ENCODE results near the gene GPR161. TPM values are rescaled to one million over a fixed set of nuclear protein-coding genes. Genes with fewer than 3 reads are reported as not detected.
A peak's percentile ranks its signal among the peaks of the same experiment; 100 is the strongest.

Gene GPR161
- total RNA-seq, 1 donor from 2014 or later = 36.8 TPM

- H3K36me3 Mint-ChIP-seq (ENCODE audit: unreplicated experiment) = peaks cover 33% of the 10 kb centered on the region
- no peaks in the 10 kb centered on the region for H3K27me3 Mint-ChIP-seq (ENCODE audit: unreplicated experiment)
- DNase-seq (ENCODE audit: extremely low spot score, unreplicated experiment) = peak; percentile 73
- no peaks in the 10 kb centered on the region for H3K9me3 Mint-ChIP-seq (ENCODE audit: unreplicated experiment)
- H3K4me1 Mint-ChIP-seq (ENCODE audit: unreplicated experiment) = peaks cover 10% of the 10 kb centered on the region
- no peak overlapping the region for H3K27ac Mint-ChIP-seq (ENCODE audit: unreplicated experiment)
- no peak for TF ChIP-seq CTCF (IDR thresholded peaks at IDR 0.05)
- H3K4me3 Mint-ChIP-seq (ENCODE audit: unreplicated experiment) = no peak overlapping the region
Measured at GRCh38 chr1:168091720-168092550, 44.8 kb downstream of the GPR161 start.

- H3K27ac Mint-ChIP-seq (ENCODE audit: unreplicated experiment) = no peak overlapping the region
- H3K27me3 Mint-ChIP-seq (ENCODE audit: unreplicated experiment) = no peaks in the 10 kb centered on the region
- peak; percentile 75 for DNase-seq (ENCODE audit: extremely low spot score, unreplicated experiment)
- H3K36me3 Mint-ChIP-seq (ENCODE audit: unreplicated experiment) = peaks cover 37% of the 10 kb centered on the region
- TF ChIP-seq CTCF (IDR thresholded peaks at IDR 0.05) = no peak
- H3K9me3 Mint-ChIP-seq (ENCODE audit: unreplicated experiment) = no peaks in the 10 kb centered on the region
- peaks cover 10% of the 10 kb centered on the region for H3K4me1 Mint-ChIP-seq (ENCODE audit: unreplicated experiment)
- no peak overlapping the region for H3K4me3 Mint-ChIP-seq (ENCODE audit: unreplicated experiment)
Measured at GRCh38 chr1:168091063-168091462, 45.7 kb downstream of the GPR161 start.

GRCh38 chr1:168090395-168090794 lies 46.3 kb downstream of the GPR161 start:
- peak; percentile 70 for DNase-seq (ENCODE audit: extremely low spot score, unreplicated experiment)
- Mint-ChIP-seq H3K36me3 (ENCODE audit: unreplicated experiment) (peaks cover 37% of the 10 kb centered on the region), H3K27ac (ENCODE audit: unreplicated experiment) (no peak overlapping the region), H3K9me3 (ENCODE audit: unreplicated experiment) (no peaks in the 10 kb centered on the region), H3K27me3 (ENCODE audit: unreplicated experiment) (no peaks in the 10 kb centered on the region), H3K4me3 (ENCODE audit: unreplicated experiment) (no peak overlapping the region), H3K4me1 (ENCODE audit: unreplicated experiment) (peaks cover 10% of the 10 kb centered on the region)
- TF ChIP-seq CTCF (IDR thresholded peaks at IDR 0.05) = no peak

GRCh38 chr1:168089979-168090337 lies 46.8 kb downstream of the GPR161 start:
- Mint-ChIP-seq H3K9me3 (ENCODE audit: unreplicated experiment) (no peaks in the 10 kb centered on the region), H3K4me1 (ENCODE audit: unreplicated experiment) (peaks cover 10% of the 10 kb centered on the region), H3K4me3 (ENCODE audit: unreplicated experiment) (no peak overlapping the region), H3K27ac (ENCODE audit: unreplicated experiment) (no peak overlapping the region), H3K36me3 (ENCODE audit: unreplicated experiment) (peaks cover 34% of the 10 kb centered on the region), H3K27me3 (ENCODE audit: unreplicated experiment) (no peaks in the 10 kb centered on the region)
- no peak for TF ChIP-seq CTCF (IDR thresholded peaks at IDR 0.05)
- DNase-seq (ENCODE audit: extremely low spot score, unreplicated experiment) = no peak

- TF ChIP-seq CTCF (IDR thresholded peaks at IDR 0.05) = no peak
- H3K27ac Mint-ChIP-seq (ENCODE audit: unreplicated experiment) = no peak overlapping the region
- DNase-seq (ENCODE audit: extremely low spot score, unreplicated experiment) = peak; percentile 84
- H3K4me3 Mint-ChIP-seq (ENCODE audit: unreplicated experiment) = no peak overlapping the region
- H3K27me3 Mint-ChIP-seq (ENCODE audit: unreplicated experiment) = no peaks in the 10 kb centered on the region
- no peaks in the 10 kb centered on the region for H3K9me3 Mint-ChIP-seq (ENCODE audit: unreplicated experiment)
- H3K4me1 Mint-ChIP-seq (ENCODE audit: unreplicated experiment) = peaks cover 15% of the 10 kb centered on the region
- H3K36me3 Mint-ChIP-seq (ENCODE audit: unreplicated experiment) = peaks cover 30% of the 10 kb centered on the region
Measured at GRCh38 chr1:168089326-168089978, 47.3 kb downstream of the GPR161 start.
